ENCODE measurements around the gene KCNC3. TPM values are rescaled to one million over a fixed set of nuclear protein-coding genes. Genes with fewer than 3 reads are reported as not detected.

Gene KCNC3
- total RNA-seq, 1 donor from 2014 or later: 0.46 TPM

- DNase-seq (ENCODE audit: low read depth): no peak
- H3K27me3 ChIP-seq (ENCODE audit: control insufficient read depth, insufficient read depth, low read length): peaks cover 44% of the 10 kb centered on the region
- TF ChIP-seq CTCF (IDR thresholded peaks at IDR 0.05; ENCODE audit: insufficient read depth, low read length, poor library complexity, severe bottlenecking): no peak
- no peak overlapping the region for H3K4me3 ChIP-seq (ENCODE audit: low read depth, low read length)
- H3K36me3 ChIP-seq (ENCODE audit: control insufficient read depth, insufficient read depth, low read length): no peaks in the 10 kb centered on the region
These were observed 3.7 kb downstream of the KCNC3 start for GRCh38 chr19:50325310-50326100.

DNA sequence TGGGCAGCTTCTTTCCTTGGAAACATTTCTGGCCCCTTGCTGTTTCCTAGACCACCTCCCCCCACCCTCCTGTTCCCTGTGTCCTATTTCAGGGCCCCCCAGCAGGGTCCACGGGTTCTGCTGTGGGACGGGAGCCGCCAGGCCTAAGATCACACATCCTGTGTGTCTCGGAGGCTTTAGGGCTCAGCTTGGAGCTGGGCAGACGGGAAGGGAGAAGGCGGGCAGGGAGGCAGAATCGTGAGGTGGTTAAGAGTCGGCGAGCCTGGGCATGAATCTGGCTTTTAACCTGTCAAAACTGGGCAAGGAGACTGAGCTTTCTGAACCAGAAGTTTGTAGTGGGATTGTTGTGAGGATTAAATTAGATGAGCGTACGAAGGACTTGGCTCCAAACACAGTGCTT lies 4.8 kb downstream of the KCNC3 start:
- H3K4me3 ChIP-seq (ENCODE audit: low read depth, low read length): no peak overlapping the region
- no peaks in the 10 kb centered on the region for H3K36me3 ChIP-seq (ENCODE audit: control insufficient read depth, insufficient read depth, low read length)
- H3K27me3 ChIP-seq (ENCODE audit: control insufficient read depth, insufficient read depth, low read length): peaks cover 34% of the 10 kb centered on the region
- DNase-seq (ENCODE audit: low read depth): no peak
- TF ChIP-seq CTCF (IDR thresholded peaks at IDR 0.05; ENCODE audit: insufficient read depth, low read length, poor library complexity, severe bottlenecking): no peak

DNA sequence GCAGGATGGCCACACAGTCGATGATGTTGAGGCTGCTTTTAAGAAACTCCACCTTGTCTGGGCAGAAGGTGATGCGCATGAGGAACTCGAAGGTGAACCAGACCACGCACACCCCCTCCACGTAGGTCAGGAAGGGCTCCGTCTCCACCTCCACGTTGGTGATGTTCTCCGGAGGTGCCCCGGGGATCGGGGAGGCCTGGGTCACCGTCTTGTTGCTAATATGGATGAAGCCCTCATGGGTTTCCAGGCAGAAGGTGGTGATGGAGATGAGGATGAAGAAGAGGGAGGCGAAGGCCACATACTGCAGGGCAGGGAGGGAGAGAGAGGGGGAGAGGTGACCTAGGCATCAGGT lies 5.4 kb downstream of the KCNC3 start:
- no peaks in the 10 kb centered on the region for H3K36me3 ChIP-seq (ENCODE audit: control insufficient read depth, insufficient read depth, low read length)
- no peak for TF ChIP-seq CTCF (IDR thresholded peaks at IDR 0.05; ENCODE audit: insufficient read depth, low read length, poor library complexity, severe bottlenecking)
- DNase-seq (ENCODE audit: low read depth): no peak
- H3K27me3 ChIP-seq (ENCODE audit: control insufficient read depth, insufficient read depth, low read length): peaks cover 30% of the 10 kb centered on the region
- no peak overlapping the region for H3K4me3 ChIP-seq (ENCODE audit: low read depth, low read length)

GRCh38 chr19:50322931-50323781 lies 6.0 kb downstream of the KCNC3 start:
- Histone ChIP-seq H3K4me3 (ENCODE audit: low read depth, low read length) (no peak overlapping the region), H3K27me3 (ENCODE audit: control insufficient read depth, insufficient read depth, low read length) (peaks cover 29% of the 10 kb centered on the region), H3K36me3 (ENCODE audit: control insufficient read depth, insufficient read depth, low read length) (no peaks in the 10 kb centered on the region)
- TF ChIP-seq CTCF (IDR thresholded peaks at IDR 0.05; ENCODE audit: insufficient read depth, low read length, poor library complexity, severe bottlenecking): no peak
- no peak for DNase-seq (ENCODE audit: low read depth)

- Histone ChIP-seq H3K4me3 (ENCODE audit: low read depth, low read length) (no peak overlapping the region), H3K27me3 (ENCODE audit: control insufficient read depth, insufficient read depth, low read length) (peaks cover 21% of the 10 kb centered on the region), H3K36me3 (ENCODE audit: control insufficient read depth, insufficient read depth, low read length) (no peaks in the 10 kb centered on the region)
- no peak for DNase-seq (ENCODE audit: low read depth)
- TF ChIP-seq CTCF (IDR thresholded peaks at IDR 0.05; ENCODE audit: insufficient read depth, low read length, poor library complexity, severe bottlenecking): no peak
These were observed 6.9 kb downstream of the KCNC3 start for GRCh38 chr19:50322234-50322633.

All from kidney epithelial cell (primary cell).